HG03045 (cell line): Measurements from ENCODE around the gene SH3BGRL.
"Not testable (repeated sequence)": the region's sequence is repeated elsewhere in the genome, so short reads cannot be mapped to it uniquely, and the experiment has no call there.

Source experiments
- ATAC-seq: cut with Tn5 transposase; IDR thresholded peaks from one replicate; pipeline ENCODE4 v1.9.1; 2021; ENCODE audit warnings: mild to moderate bottlenecking, moderate library complexity; ENCODE audit not compliant: unreplicated experiment

SH3BGRL gene

GRCh38 chrX:81259020-81259713 lies 57.3 kb downstream of the SH3BGRL start:
- no peak for ATAC-seq

DNA sequence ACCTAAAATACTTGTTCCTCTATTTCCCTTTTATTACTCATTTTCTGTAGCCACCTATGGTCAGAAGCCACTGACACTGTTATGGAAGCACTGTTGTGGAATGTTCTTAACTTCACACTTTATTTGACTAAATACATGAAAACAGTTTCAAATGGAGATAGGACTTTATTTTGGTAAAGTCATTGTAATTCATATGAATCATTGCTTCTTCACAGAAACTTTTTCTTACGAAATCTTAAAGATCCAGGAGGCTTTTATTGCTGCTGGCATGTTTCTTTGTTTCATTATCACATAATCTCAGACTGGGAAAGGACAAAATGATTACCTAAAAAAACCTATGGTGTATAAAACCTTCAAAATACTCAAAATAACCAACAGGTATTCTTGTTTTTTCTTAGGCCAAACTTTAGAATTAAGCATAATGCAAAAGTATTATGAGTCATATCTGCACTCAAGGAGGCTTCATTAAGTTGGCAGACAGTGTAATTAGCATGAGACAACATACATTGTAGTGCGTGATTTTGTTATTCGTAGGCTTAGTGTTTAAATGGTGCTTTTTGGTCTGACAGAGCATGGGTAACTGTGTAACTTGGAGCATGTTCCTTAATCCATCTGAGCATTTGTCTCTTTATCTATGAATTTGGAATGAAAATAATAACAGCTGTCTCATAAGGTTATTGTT lies 58.0 kb downstream of the SH3BGRL start:
- no peak for ATAC-seq

- no peak for ATAC-seq
Observed at GRCh38 chrX:81261576-81261975, 59.7 kb downstream of the SH3BGRL start.

- no peak for ATAC-seq
Observed at GRCh38 chrX:81263059-81263458, 61.2 kb downstream of the SH3BGRL start.

GRCh38 chrX:81278616-81279015 lies 76.7 kb downstream of the SH3BGRL start:
- ATAC-seq, result no peak

GRCh38 chrX:81280148-81280547 lies 78.2 kb downstream of the SH3BGRL start:
- ATAC-seq, result no peak

DNA sequence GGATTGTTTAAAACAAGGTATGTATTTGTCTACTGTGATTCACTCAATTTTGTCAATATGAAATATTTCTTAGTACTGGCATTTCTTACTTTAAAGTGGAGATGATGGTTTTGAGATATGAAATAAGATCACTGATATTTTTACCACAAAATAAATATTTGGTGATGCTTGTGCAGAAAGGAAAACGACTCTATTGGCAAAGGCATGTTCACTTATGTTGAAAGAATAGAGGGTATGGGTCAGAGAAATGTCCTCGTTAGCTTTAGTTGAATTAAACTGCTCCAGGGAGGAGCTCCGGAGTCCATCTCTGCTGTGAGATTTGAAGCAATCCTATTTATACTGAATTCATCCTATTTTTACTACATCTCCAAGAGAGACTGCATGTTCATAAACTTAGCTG lies 84.2 kb downstream of the SH3BGRL start:
- ATAC-seq, result no peak

DNA sequence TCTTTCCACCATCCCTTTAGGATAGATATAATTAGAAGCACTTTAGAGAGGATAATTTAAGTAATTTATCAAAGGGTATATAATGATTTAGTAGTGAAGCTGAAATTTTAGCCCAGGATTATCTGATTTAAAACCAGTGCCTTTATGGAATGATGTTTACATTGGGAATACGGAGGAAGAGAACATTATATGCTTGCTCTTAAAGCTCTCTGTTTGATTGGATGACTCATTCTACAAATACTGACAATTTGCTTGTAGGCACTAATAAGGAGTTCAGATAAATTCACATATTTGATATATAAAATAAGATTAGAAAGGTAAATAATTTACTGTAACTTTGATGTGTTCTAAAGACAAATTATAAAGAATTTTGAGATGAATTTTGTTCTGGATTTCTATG lies 84.7 kb downstream of the SH3BGRL start:
- no peak for ATAC-seq

GRCh38 chrX:81291996-81292395 lies 90.1 kb downstream of the SH3BGRL start:
- ATAC-seq, result no peak

DNA sequence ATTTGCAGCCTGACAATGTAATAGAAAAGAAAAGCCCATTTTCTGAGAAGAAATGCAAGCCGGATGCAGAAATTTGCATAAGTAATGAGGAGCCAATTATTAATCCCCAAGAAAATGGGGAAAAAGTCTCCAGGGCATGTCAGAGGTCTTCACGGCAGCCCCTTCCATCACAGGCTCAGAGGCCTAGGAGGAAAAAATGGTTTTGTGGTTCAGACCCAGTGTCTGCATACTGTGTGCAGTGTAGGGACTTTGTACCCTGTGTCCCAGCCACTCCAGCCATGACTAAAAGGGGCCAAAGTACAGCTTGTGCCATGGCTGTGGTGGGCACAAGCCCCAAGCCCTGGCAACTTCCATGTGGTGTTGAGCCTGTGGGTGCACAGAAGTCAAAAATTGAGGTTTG lies 92.2 kb downstream of the SH3BGRL start:
- no peak for ATAC-seq

GRCh38 chrX:81301877-81302276 lies 100.0 kb downstream of the SH3BGRL start:
- ATAC-seq, result no peak

- ATAC-seq, result no peak
Observed at GRCh38 chrX:81304563-81304962, 102.7 kb downstream of the SH3BGRL start.

DNA sequence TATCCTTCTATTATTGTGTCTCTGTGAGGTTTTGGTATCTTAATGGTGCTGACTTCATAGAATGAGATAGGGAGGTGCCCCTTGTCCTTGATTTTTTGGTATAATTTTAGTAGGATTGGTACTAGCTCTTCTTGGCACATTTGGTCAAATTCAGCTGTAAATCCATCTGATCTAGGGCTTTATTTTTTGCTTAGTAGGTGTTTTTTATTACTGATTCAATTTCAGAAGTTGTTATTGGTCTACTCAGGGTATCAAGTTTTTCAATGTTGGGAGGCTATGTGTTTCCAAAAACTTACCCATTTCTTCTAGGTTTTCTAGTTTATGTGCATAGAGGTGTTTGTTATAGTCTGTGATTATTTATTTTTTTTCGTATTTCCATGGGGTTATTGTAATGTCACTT lies 103.3 kb downstream of the SH3BGRL start:
- ATAC-seq, result no peak

DNA sequence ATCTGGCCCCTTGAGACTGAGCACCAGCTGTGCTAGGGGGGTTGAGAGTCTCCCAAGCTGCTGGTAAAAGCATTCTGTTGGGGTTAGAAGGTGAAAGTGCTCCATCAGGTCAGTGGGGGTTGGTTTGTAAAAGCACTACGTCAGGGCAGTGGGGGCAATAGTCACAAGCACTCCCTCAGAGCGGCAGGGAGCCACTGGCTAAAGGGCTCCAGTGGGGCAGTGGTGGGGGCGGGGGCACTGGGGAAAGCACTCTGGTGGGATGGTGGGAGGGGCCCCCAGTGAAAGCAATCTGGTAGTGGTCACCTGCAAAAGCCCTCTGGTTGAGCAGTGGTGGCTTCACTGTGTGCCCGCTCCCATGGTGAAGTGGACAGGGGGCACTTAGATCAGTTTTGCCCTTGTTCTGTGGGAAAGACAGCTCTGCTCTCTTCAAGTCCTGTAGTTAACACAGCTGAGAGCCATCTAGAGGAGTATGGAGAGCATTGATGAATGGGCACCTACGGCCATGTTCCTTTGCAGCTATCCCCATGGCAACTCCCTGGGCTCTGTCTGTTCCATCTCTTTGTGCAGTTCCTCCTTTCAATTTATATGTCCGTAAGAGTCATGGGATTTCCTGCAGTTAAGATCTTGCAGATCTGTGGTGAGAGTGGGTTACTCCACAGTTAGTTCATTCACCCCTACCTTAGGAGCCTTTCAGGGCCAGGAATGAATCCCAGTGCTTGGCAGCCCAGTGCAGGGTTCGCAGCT lies 106.4 kb downstream of the SH3BGRL start:
- no peak for ATAC-seq

DNA sequence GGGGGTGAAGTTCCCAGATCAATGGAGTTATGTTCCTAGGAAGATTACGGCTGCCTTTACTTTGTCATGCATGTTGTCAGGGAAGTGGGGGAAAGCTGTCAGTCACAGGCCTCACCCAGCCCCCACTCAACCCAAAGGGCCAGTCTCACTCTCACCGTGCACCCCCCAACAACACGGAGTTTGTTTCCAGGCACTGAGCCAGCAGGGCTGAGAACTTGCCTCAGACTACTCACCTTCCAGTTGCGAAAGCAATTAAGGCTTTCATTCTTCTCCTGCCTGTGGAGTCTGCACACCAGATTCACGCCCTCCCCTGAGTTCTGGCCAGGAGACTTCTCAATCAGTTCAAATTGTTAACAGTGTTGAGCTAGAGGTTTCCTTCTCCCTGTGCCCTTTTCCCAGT lies 114.3 kb downstream of the SH3BGRL start:
- ATAC-seq, result no peak

GRCh38 chrX:81331653-81332052 lies 129.8 kb downstream of the SH3BGRL start:
- not testable (repeated sequence) for ATAC-seq

DNA sequence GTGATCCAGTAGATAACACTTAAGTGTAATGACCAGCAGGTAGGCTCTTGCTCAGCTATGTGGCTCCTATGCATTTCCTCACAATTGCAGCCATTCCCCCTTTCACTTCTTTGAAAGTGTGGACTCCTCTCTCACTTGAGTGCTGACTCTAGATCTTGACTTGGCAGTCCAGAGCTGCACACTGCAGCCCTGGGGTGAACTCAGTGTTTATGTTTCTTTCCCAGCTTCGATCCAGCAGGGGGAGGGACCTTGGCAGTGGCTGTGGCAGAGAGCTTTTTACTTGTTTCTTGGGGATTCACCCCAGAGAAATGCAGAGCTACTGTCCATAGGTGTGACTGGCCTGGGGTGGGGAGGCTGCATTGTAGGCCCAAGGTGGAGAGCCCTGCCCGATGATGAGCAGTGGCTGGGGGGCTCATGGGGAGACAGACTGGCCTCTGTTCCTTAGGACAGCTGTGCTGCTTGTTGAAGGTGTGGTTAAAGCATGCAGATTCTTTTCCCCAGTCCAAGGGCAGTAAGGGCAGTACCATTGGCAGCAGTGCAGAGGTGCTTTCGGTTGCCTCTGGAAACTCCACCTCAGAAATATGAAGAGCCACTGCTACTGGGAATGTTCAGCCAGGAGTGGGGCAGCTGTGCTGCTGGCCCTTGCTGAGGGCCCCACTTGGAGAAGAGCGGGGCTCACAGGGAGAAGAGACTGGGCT lies 134.7 kb downstream of the SH3BGRL start:
- no peak for ATAC-seq

DNA sequence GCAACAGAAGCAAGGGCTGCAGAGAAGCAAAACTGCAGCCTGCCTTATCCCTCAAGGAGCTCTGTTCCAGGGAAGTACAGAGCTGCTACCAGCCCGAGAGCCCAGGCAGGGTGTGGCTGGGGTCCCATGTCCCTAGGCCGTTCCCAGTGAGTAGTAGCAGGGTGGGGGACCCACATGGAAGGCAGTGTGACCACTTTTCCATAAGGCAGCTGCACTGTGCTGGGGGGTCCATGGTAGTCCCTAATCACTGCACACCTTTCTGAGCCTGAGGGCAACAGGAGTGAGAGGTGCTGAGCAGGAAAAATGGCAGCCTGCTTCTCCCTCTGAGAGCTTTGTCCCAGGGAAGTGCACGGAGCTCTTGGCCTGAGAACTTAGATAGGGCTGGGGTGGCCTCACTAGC lies 135.9 kb downstream of the SH3BGRL start:
- no peak for ATAC-seq

DNA sequence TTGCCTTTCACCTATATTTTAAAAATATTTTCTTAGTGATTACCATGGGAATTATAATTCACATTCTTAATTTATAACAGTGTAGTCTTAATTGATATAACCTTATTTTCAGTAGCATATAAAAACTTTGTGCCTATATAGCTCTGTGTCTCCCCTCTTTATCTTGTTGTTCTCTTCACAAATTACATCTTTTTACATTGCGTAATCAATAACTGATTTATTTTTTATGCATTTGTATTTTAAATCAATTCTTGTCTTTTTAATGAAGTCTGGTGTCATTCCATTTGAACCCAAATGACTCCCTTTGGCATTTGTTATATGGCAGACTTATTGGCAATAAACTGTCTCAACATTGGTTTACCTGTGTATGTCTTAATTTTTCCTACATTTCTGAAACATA lies 137.0 kb downstream of the SH3BGRL start:
- no peak for ATAC-seq

DNA sequence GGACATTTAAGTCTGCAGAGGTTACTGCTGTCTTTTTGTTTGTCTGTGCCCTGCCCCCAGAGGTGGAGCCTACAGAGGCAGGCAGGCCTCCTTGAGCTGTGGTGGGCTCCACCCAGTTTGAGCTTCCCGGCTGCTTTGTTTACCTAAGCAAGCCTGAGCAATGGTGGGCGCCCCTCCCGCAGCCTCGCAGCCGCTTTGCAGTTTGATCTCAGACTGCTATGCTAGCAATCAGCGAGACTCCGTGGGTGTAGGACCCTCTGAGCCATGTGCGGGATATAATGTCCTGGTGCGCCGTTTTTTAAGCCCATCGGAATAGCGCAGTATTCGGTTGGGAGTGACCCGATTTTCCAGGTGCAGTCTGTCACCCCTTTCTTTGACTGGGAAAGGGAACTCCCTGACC lies 143.4 kb downstream of the SH3BGRL start:
- ATAC-seq, result not testable (repeated sequence)
